Activated T-cell treated with anti-CD3 and anti-CD28 coated beads, Interleukin-2, amount 50 U/mL, for 4 hours (primary cell): ENCODE data around the gene CRB3. TPM values are rescaled to one million over a fixed set of nuclear protein-coding genes. Genes with fewer than 3 reads are reported as not detected.
"Not testable (repeated sequence)": the region's sequence is repeated elsewhere in the genome, so short reads cannot be mapped to it uniquely, and the experiment has no call there.

ENCODE experiments used
- ATAC-seq, 2 donors: fragments of 200-7000 bp; cut with Tn5 transposase; one replicate each; pipeline ENCODE4 v1.10.0; 2021
- DNase-seq: peaks from one replicate; pipeline ENCODE4 v3.0.0-alpha.2; 2020
- H3K27me3 Mint-ChIP-seq: one replicate; pipeline ENCODE4 v1.8.0; 2021; ENCODE audit warnings: low read depth, mixed read lengths
- H3K36me3 Mint-ChIP-seq: one replicate; pipeline ENCODE4 v1.8.0; 2022; ENCODE audit warnings: mixed read lengths; ENCODE audit not compliant: insufficient read depth
- H3K4me1 Mint-ChIP-seq: one replicate; pipeline ENCODE4 v1.8.0; 2021; ENCODE audit warnings: low read depth, mixed read lengths
- H3K4me3 Mint-ChIP-seq: one replicate; pipeline ENCODE4 v1.8.0; 2021; ENCODE audit warnings: mild to moderate bottlenecking, moderate library complexity, mixed read lengths
- H3K9me3 Mint-ChIP-seq: one replicate; pipeline ENCODE4 v1.8.0; 2021; ENCODE audit warnings: mixed read lengths
- total RNA-seq, 3 donors: library from RNA; stranded (reverse); gene quantifications; one replicate each; pipeline ENCODE4 v1.2.1, GENCODE V29; 2021

CRB3 gene
- total RNA-seq, 3 donors from 2014 or later, result 1.6 to 1.8 (median 1.8) TPM

DNA sequence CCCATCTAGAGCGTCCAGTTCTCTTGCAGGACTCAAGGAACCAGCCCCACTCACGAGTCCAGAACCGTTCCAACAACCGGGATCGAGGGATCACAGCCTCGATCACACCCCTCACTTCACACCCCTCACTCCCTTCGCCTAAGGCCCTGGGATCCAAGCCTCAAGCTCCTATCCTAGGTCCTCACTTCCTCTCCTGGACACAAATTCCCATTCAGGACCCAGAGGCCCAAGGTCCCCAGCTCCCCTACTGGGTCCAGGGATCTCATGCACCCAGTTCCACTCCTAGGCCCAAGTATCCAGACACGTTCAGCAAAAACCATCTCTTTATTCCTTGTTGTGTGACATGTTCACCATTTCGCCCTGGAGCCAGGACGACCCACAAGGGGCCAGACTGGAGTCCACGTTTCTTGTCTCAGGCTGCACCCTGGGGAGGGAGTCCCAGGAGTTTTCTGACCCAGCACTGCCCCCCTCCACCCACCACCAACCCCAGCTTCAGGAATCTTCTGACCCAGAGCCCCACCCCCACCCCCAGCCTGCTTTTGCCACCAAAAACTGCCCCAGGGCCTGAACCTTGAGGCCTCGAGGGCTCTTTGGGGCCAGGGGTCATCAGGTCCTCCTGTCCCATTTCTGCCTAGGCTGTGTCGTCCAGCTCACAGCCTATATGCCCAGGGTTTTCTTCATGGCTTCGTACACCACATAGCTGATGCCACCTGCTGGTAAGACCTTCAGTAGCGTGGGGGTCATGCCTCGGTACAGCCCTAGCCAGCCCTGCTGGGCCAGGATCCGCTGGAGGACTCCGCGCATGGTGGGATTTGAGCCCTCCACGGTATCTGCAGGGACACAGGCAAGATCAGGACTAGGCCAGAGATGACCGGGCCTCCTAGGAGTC lies 38.1 kb upstream of the CRB3 start:
- Mint-ChIP-seq H3K4me1 (peaks cover 32% of the 10 kb centered on the region), H3K9me3 (no peaks in the 10 kb centered on the region), H3K36me3 (peaks cover 7% of the 10 kb centered on the region), H3K27me3 (no peaks in the 10 kb centered on the region), H3K4me3 (peak overlapping the region; percentile 80)
- no peak for ATAC-seq
- DNase-seq, result no peak

DNA sequence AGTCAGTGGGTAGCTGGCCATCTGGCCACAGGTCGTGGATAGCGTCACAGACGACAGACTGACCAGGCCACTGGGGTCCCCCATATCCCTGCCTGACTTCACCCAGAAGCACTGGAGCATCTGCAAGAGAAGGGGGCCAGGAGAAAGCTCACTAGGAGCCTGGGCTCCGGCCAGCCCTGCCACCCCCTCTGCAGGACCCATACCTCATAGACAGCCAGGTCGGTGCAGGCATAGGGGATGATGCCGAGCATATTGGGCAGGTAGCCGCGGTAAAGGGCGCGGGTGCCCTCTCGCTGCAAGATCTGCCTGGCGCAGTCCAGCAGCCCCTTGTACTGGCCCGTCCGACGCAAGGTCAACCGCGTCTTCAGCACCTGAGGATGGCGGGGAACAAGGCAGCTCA lies 36.9 kb upstream of the CRB3 start:
- Mint-ChIP-seq H3K27me3 (peaks cover 1% of the 10 kb centered on the region), H3K4me3 (no peak overlapping the region), H3K36me3 (peaks cover 3% of the 10 kb centered on the region), H3K9me3 (no peaks in the 10 kb centered on the region), H3K4me1 (peaks cover 24% of the 10 kb centered on the region)
- ATAC-seq (no peak), DNase-seq (no peak)

DNA sequence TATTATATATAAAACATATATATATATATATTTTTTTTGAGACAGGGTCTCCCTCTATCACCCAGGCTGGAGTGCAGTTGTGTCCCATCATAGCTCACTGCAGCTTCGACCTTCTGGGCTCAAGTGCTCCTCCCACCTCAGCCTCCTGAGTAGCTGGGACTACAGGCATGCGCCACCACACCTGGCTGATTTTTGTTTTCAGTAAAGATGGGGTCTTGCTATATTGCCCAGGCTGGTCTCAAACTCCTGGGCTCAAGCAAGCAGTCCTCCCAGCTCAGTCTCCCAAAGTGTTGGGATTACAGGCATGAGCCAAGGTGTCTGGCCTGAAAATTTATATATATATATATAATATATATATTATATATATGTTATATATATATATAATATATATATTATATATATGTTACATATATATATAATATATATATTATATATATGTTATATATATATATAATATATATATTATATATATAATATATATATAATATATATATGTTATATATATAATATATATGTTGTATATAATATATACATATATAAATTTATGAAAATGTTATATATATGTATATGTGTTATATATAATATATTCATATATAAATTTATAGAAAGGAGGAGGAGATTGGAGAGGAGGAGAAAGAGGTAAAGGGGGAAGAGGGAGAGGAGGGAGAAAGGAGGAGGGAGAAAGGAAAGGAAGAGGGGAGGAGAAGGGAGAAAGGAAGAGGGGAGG lies 35.2 kb upstream of the CRB3 start:
- not testable (repeated sequence) for H3K4me3 Mint-ChIP-seq, DNase-seq, ATAC-seq, H3K9me3 Mint-ChIP-seq, H3K27me3 Mint-ChIP-seq, H3K36me3 Mint-ChIP-seq
- peaks cover 11% of the 10 kb centered on the region for H3K4me1 Mint-ChIP-seq

DNA sequence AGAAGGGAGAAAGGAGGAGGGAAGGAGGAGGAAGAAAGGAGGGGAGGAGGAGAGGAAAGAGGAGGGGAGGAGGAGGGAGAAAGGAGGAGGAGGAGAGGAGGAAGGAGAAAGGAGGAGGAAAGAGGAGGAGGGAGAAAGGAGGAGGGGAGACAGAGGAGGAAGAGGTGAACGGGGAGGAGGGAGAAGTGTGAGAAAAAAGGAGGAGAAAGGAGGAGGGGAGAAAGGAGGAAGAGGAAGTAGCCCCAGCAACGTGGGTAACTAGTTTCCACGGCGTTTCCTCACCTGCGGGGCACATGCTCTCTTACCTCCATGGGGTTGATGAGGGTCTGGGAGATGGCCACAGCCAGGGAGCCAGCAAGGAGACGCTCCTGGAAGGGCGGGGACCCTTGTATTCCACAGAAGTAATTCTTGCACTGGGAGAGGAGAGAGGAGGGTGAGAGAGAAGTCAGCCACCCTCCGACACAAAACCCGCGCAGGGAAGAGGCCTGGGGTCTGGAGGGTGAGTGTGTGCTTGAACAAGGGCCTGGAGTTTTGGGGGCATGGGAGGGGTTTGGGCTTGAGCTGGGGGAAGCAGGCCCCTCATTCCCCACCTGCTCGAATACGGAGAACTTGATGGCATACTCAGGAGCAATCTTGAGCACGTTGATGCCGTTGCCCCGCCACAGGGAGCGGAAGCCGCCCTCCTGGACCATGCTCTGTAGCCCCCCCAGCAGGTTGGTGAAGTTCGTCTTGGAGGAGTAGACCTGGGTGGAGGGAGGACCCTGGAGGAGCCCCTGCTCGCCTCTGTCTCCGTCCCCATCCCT lies 34.5 kb upstream of the CRB3 start:
- ATAC-seq, result no peak
- Mint-ChIP-seq H3K4me1 (peaks cover 11% of the 10 kb centered on the region), H3K4me3 (peak overlapping the region; percentile 29), H3K36me3 (no peaks in the 10 kb centered on the region), H3K27me3 (peaks cover 1% of the 10 kb centered on the region), H3K9me3 (no peaks in the 10 kb centered on the region)
- no peak for DNase-seq

DNA sequence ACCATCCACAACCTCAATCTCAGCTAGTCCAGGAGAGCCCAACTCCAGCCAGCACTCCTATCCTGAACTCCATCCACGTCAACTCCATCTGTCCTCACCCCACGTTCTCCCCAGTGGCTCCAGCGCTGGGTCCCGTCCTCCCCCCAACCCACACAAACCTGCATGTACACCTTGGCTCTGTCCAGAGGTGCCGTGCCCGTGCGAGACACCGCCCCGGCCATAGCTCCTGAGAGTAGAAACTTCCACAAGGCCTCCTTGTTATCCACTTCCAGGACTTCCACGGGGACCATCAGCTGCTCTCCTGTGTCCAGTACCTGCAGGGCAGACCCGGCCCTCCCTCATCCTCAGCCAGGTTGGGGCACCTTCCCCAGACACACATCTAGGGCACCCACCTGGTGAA lies 32.2 kb upstream of the CRB3 start:
- DNase-seq (no peak), ATAC-seq (no peak)

DNA sequence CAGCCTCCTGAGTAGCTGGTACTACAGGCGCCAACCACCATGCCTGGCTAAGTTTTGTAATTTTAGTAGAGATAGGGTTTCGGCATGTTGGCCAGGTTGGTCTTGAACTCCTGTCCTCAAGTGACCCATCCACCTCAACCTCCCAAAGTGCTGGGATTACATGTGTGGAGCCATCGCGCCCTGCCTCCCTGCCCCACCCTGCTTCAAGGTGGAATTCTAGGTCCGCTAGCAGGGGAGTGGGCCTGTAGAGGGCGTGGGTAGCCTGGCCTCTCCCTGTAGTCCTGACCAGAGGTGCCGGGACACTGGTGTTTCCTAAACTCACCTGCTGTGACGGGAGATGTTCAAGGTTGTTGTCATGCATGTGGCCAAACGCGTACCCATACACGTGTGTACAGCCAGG lies 30.9 kb upstream of the CRB3 start:
- Mint-ChIP-seq H3K9me3 (no peaks in the 10 kb centered on the region), H3K36me3 (no peaks in the 10 kb centered on the region), H3K27me3 (peaks cover 1% of the 10 kb centered on the region), H3K4me1 (peaks cover 3% of the 10 kb centered on the region), H3K4me3 (no peak overlapping the region)
- ATAC-seq (no peak), DNase-seq (no peak)

More for the DNA sequence above, 32.2 kb upstream of the CRB3 start:
- Mint-ChIP-seq H3K4me3 (no peak overlapping the region), H3K9me3 (no peaks in the 10 kb centered on the region), H3K36me3 (no peaks in the 10 kb centered on the region), H3K27me3 (peaks cover 1% of the 10 kb centered on the region), H3K4me1 (peaks cover 3% of the 10 kb centered on the region)

DNA sequence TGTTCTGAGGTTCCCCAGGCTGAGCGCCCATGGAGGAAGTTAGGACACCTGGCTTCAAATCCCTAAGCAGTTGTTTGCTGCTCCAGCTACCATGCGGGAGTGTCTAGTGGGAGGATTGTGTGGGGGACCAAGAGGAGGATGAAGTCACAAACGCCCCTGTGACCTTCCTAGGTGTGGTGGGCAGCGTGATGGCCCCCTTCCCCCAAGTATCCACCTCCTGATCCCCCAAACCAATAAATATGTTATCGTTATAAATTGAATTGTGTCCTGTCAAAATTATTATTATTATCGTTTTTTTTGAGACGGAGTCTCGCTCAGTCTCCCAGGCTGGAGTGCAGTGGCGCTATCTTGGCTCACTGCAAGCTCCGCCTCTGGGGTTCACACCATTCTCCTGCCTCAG lies 30.4 kb upstream of the CRB3 start, which contains the start of gene SLC25A41:
Gene SLC25A41, minus strand, starts transcription at position 101 of the 400 bp plus-strand sequence. Its CDS starts 70 bp downstream, at position 31.
- no peak for DNase-seq
- Mint-ChIP-seq H3K4me3 (no peak within 1 kb of the TSS), H3K4me1 (peaks cover 3% of the 10 kb centered on the region), H3K36me3 (no peaks in the 10 kb centered on the region), H3K27me3 (peaks cover 1% of the 10 kb centered on the region), H3K9me3 (no peaks in the 10 kb centered on the region)
- no peak for ATAC-seq

DNA sequence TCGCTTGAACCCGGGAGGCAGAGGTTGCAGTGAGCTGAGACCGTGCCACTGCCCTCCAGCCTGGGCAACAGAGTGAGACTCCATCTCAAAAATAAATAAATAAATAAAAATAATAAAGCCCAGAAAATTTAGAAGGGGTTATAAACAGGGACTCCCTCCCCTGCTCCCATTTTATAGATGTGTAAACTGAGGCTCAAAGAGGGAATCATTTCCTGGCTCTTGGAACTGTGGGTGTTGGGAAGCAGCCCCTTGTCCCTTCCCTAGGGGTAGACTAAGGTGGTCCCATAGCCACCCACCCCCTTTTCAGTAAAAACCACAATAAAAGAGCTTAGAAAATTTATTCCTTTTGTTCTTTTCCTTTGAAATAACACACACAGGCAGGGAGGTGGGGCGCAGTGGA lies 24.3 kb upstream of the CRB3 start:
- ATAC-seq, result no peak
- H3K27me3 Mint-ChIP-seq, result no peaks in the 10 kb centered on the region
- no peak for DNase-seq
- no peaks in the 10 kb centered on the region for H3K36me3 Mint-ChIP-seq
- no peaks in the 10 kb centered on the region for H3K9me3 Mint-ChIP-seq
- H3K4me3 Mint-ChIP-seq, result no peak overlapping the region
- H3K4me1 Mint-ChIP-seq, result no peaks in the 10 kb centered on the region

DNA sequence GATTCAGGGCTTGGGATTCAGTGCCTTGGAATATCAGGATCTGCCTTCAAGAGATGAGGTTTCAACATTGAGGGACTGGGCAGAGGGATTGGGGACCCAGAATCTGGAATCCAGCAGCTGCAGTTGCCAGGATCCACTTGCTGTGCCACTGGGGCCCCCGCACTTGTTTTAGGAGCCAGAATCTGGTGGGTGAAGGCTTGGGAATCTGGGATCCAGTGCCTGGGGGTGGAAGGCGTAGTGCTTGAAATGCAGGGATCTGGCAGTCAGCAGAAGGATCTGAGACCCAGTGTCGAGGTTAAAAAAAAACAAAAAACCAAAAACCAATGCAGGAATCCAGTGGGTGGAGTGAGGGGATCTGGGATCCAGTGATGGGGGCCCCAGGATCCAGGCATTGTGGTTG lies 23.2 kb upstream of the CRB3 start:
- peaks cover 2% of the 10 kb centered on the region for H3K36me3 Mint-ChIP-seq
- ATAC-seq, result no peak
- H3K9me3 Mint-ChIP-seq, result no peaks in the 10 kb centered on the region
- no peak overlapping the region for H3K4me3 Mint-ChIP-seq
- no peaks in the 10 kb centered on the region for H3K4me1 Mint-ChIP-seq
- no peaks in the 10 kb centered on the region for H3K27me3 Mint-ChIP-seq
- DNase-seq, result no peak

DNA sequence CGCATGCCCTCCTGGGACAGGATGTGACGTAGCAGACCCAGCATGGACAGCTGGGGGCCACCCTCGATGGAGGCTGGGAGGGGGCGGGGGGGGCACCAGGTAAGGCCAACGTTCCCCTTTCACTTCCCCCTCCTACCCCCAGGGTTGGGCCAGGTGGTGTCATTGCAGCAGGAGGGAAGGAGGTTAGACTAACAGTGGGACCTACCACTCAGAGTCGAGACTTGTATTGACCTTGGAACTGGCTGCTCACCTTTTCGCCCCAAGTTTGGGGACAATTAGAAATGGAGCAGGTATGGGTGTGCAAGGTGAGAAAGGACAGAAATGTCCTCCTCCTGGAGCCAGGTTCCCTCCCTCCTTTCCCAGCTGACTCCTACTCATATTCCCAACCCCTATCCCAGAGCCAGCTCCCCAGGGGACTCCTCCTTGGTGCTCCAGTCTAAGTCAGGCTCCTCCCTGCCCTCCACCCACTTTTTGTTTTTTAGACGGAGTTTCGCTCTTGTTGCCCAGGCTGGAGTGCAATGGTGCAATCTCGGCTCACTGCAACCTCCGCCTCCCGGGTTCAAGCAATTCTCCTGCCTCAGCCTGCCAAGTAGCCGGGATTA lies 21.9 kb upstream of the CRB3 start:
- H3K36me3 Mint-ChIP-seq, result peaks cover 8% of the 10 kb centered on the region

DNA sequence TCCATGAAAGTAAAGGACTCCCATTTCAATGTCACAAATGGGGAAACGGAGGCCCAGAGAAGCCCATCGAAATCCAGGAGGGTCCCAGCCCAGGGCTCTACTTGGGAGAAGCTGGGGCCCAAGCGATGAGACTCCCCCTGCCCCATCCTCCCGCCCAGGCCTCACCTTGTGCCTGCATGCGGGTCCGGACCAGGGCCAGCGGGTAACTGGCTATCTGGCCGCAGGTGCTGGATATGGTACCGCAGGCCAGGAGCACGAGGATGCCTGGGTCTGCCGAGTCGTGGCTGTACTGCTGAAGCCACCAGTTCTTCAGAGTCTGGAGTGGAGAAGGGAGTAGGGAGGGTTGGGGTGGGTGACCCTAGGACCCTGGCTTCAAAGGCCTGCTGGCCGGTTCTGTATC lies 20.1 kb upstream of the CRB3 start:
- peaks cover 2% of the 10 kb centered on the region for H3K9me3 Mint-ChIP-seq
- DNase-seq (no peak), ATAC-seq (no peak)
- H3K4me3 Mint-ChIP-seq, result no peak overlapping the region
- H3K36me3 Mint-ChIP-seq, result peaks cover 8% of the 10 kb centered on the region
- no peaks in the 10 kb centered on the region for H3K27me3 Mint-ChIP-seq
- H3K4me1 Mint-ChIP-seq, result no peaks in the 10 kb centered on the region

More for the DNA sequence above, 21.9 kb upstream of the CRB3 start:
- H3K9me3 Mint-ChIP-seq, result peaks cover 2% of the 10 kb centered on the region
- ATAC-seq (no peak), DNase-seq (no peak)
- H3K4me1 Mint-ChIP-seq, result no peaks in the 10 kb centered on the region
- no peak overlapping the region for H3K4me3 Mint-ChIP-seq
- no peaks in the 10 kb centered on the region for H3K27me3 Mint-ChIP-seq

DNA sequence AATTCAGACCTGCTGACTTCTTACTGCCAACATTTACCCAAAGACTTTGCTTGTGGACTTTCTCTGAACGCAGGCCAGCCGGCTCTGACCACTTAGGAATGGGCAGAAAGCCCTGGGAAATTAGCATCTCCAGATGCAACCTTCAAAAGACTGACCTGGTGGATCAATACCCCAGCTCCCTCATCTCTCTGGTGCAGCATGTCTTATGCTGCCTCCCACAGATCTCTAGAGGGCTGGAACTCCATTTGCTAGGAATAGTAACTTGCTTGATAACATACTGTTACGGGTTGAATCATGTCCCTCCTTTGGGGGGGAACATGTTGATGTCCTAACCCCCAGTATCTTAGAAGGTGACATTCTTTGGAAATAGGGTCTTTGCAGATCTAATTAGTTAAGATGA lies 17.6 kb upstream of the CRB3 start:
- Mint-ChIP-seq H3K36me3 (peaks cover 10% of the 10 kb centered on the region), H3K27me3 (no peaks in the 10 kb centered on the region), H3K4me1 (no peaks in the 10 kb centered on the region), H3K4me3 (no peak overlapping the region), H3K9me3 (peaks cover 2% of the 10 kb centered on the region)
- ATAC-seq (no peak), DNase-seq (no peak)

DNA sequence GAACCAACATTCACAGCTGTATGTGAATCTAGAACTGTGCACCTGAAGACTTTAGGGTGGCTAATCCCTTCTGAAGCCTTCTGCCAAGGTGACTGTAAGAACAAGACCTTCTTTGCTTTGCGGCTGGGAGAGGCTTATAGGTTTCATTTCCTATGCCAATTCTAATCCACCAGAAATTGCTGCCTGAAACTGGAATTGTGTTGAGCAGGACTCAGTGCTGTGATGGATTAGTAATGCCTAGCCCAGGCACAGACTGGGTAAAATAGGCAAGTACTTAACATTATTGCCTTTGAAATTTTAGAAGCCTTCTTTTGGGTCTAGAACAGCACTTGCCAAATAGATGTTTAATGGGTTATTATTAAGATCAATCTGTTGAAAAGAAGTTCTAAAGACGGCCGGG lies 16.0 kb upstream of the CRB3 start:
- Mint-ChIP-seq H3K27me3 (no peaks in the 10 kb centered on the region), H3K4me3 (no peak overlapping the region), H3K9me3 (peaks cover 2% of the 10 kb centered on the region), H3K36me3 (peaks cover 17% of the 10 kb centered on the region), H3K4me1 (no peaks in the 10 kb centered on the region)
- ATAC-seq (no peak), DNase-seq (no peak)

DNA sequence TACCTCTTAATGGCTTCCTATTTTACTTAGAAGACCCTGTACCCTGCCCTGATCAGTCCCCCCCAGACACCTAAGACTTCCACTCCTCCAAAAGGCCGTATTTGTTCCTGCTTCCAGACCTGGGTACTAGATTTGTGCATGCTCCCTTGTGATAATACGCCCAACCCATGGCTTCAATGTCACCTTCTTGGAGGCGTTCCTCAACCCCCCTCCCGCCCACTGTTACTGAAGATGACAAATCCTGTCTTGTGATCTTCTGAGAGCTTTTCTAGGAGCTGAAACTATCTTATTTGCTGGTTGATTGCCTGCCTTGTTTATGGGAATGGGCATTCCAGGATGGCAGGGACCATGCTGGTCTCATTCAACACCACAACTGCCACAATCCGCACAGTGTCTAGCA lies 13.9 kb upstream of the CRB3 start:
- peaks cover 2% of the 10 kb centered on the region for H3K9me3 Mint-ChIP-seq
- H3K4me3 Mint-ChIP-seq, result no peak overlapping the region
- no peaks in the 10 kb centered on the region for H3K4me1 Mint-ChIP-seq
- no peaks in the 10 kb centered on the region for H3K27me3 Mint-ChIP-seq
- H3K36me3 Mint-ChIP-seq, result peaks cover 31% of the 10 kb centered on the region
- ATAC-seq (no peak), DNase-seq (no peak)
